Endothelial cell of umbilical vein (primary cell): Measurements from ENCODE around the gene CMTM2.
"Not testable (repeated sequence)": the region's sequence is repeated elsewhere in the genome, so short reads cannot be mapped to it uniquely, and the experiment has no call there.

Source experiments
- CTCF ChIP-seq, 2 donors: IDR thresholded peaks; 1 replicate in 1 of 2; 2 replicates in 1 of 2; pipeline ENCODE4 v1.5.1; 2011; ENCODE audit warnings: low read length in 2 of 2, mild to moderate bottlenecking in 2 of 2, moderate library complexity in 2 of 2, control low read depth in 1 of 2, inconsistent platforms in 1 of 2, low read depth in 1 of 2; ENCODE audit not compliant: insufficient read depth in 1 of 2; ENCODE audit errors: extremely low read depth in 1 of 2
- EZH2 ChIP-seq: IDR thresholded peaks from 2 replicates; pipeline ENCODE4 v1.6.1; 2012; ENCODE audit warnings: borderline replicate concordance, low read depth, mild to moderate bottlenecking, moderate library complexity, low read length, inconsistent platforms; ENCODE audit not compliant: severe bottlenecking
- FOS ChIP-seq: IDR thresholded peaks from 2 replicates; pipeline ENCODE4 v1.6.1; 2011; ENCODE audit warnings: mild to moderate bottlenecking, low read length, moderate library complexity, borderline replicate concordance; ENCODE audit not compliant: insufficient read depth
- GATA2 ChIP-seq: IDR thresholded peaks from 2 replicates; pipeline ENCODE4 v1.7.0; 2011; ENCODE audit warnings: low read depth, mild to moderate bottlenecking, moderate library complexity, mixed read lengths, low read length; ENCODE audit not compliant: insufficient read length, insufficient read depth
- POLR2A ChIP-seq: IDR thresholded peaks from 2 replicates; pipeline ENCODE4 v1.6.1; 2012; ENCODE audit warnings: low read depth, mild to moderate bottlenecking, control low read depth, low read length
- POLR2AphosphoS5 ChIP-seq: IDR thresholded peaks from 2 replicates; pipeline ENCODE4 v1.6.1; 2012; ENCODE audit warnings: low read depth, mild to moderate bottlenecking, control low read depth, low read length, moderate library complexity; ENCODE audit not compliant: insufficient read depth

GRCh38 chr16:66596559-66596958 is 17.3 kb downstream of the CMTM2 start:
- not testable (repeated sequence) for TF ChIP-seq CTCF (IDR thresholded peaks at IDR 0.05; ENCODE audit: extremely low read depth in 1 of 2, insufficient read depth in 1 of 2, low read depth in 1 of 2, low read length in 2 of 2); POLR2AphosphoS5; EZH2; POLR2A; FOS; GATA2
